PC-3 (cell line): Measurements from ENCODE around the gene TMUB2. TPM values are rescaled to one million over a fixed set of nuclear protein-coding genes. Genes with fewer than 3 reads are reported as not detected.

ENCODE experiments used
- ATAC-seq: fragments of 200-7000 bp; cut with Tn5 transposase; 2 replicates; pipeline ENCODE4 v1.9.1; 2020; ENCODE audit warnings: mild to moderate bottlenecking, moderate library complexity
- BruUV-seq: library from RNA; stranded (reverse); fragments of 400-500 nt; replicated peaks from 2 replicates; lab custom pipeline; 2021; lab: Mats Ljungman, UMichigan
- CTCF ChIA-PET: fragments of 300-600 bp; sonication (Branson Sonifier 250); formaldehyde crosslinking; loops from one replicate; lab custom pipeline; 2022; ENCODE audit warnings: antibody characterized with exemption; lab: Charles Lee
- POLR2A ChIA-PET: fragments of 300-600 bp; sonication (Branson Sonifier 250); formaldehyde crosslinking; loops from one replicate; lab custom pipeline; 2022; ENCODE audit warnings: antibody characterized with exemption; ENCODE audit not compliant: unreplicated experiment; lab: Charles Lee
- DNase-seq: peaks from one replicate; pipeline ENCODE4 v3.0.0-alpha.2; 2015
- H2AFZ ChIP-seq: fragments of 300-600 bp; sonication (generic); 2 replicates; pipeline ENCODE4 v1.6.0; 2016; ENCODE audit warnings: antibody characterized with exemption, low read length
- H3F3A ChIP-seq: fragments of 300-600 bp; sonication (generic); one replicate; pipeline ENCODE4 v1.6.0; 2017; ENCODE audit warnings: antibody characterized with exemption, low read length, control low read depth, mild to moderate bottlenecking; ENCODE audit not compliant: unreplicated experiment
- H3K27ac ChIP-seq: fragments of 300-600 bp; sonication (generic); 2 replicates; pipeline ENCODE4 v1.5.1; 2016; ENCODE audit warnings: mild to moderate bottlenecking, low read length
- H3K27me3 ChIP-seq: fragments of 300-600 bp; sonication (generic); 2 replicates; pipeline ENCODE4 v1.6.1; 2016; ENCODE audit warnings: low read length, mixed read lengths
- H3K36me3 ChIP-seq: fragments of 300-600 bp; sonication (generic); 2 replicates; pipeline ENCODE4 v1.6.1; 2016; ENCODE audit warnings: low read depth, mixed run types, low read length, mixed read lengths
- H3K4me1 ChIP-seq: fragments of 300-600 bp; sonication (generic); 2 replicates; pipeline ENCODE4 v1.5.1; 2016; ENCODE audit warnings: low read length; ENCODE audit not compliant: insufficient read depth
- H3K4me2 ChIP-seq: fragments of 300-600 bp; sonication (generic); 2 replicates; pipeline ENCODE4 v1.6.0; 2016; ENCODE audit warnings: low read length
- H3K4me3 ChIP-seq: fragments of 300-600 bp; sonication (generic); 2 replicates; pipeline ENCODE4 v1.5.1; 2016; ENCODE audit warnings: mild to moderate bottlenecking, low read length, mixed read lengths
- H3K79me2 ChIP-seq: fragments of 300-600 bp; sonication (generic); 2 replicates; pipeline ENCODE4 v1.6.1; 2017; ENCODE audit warnings: low read length, mixed read lengths
- H3K9ac ChIP-seq: fragments of 300-600 bp; sonication (generic); 2 replicates; pipeline ENCODE4 v1.6.0; 2016; ENCODE audit warnings: mild to moderate bottlenecking, low read length
- H3K9me2 ChIP-seq: fragments of 300-600 bp; sonication (generic); replicated peaks from 2 replicates; pipeline ENCODE4 v1.6.1; 2016; ENCODE audit warnings: mixed run types, low read length, mixed read lengths
- H3K9me3 ChIP-seq: fragments of 300-600 bp; sonication (generic); 2 replicates; pipeline ENCODE4 v1.6.1; 2016; ENCODE audit warnings: low read length, mixed read lengths
- H4K20me1 ChIP-seq: fragments of 300-600 bp; sonication (generic); 2 replicates; pipeline ENCODE4 v1.6.1; 2016; ENCODE audit warnings: low read length, mixed read lengths
- CTCF ChIP-seq: fragments of 300-600 bp; sonication (generic); conservative IDR thresholded peaks from 2 replicates; pipeline ENCODE4 v1.5.1; 2017; ENCODE audit warnings: antibody characterized with exemption, low read depth, mild to moderate bottlenecking, low read length
- EZH2 ChIP-seq: fragments of 300-600 bp; sonication (generic); IDR thresholded peaks from one replicate; pipeline ENCODE4 v1.6.1; 2017; ENCODE audit warnings: antibody characterized with exemption, mild to moderate bottlenecking, low read length; ENCODE audit not compliant: unreplicated experiment
- EZH2phosphoT487 ChIP-seq: fragments of 300-600 bp; sonication (generic); IDR thresholded peaks from 2 replicates; pipeline ENCODE4 v1.6.1; 2018; ENCODE audit warnings: mild to moderate bottlenecking, antibody characterized with exemption, low read length, borderline replicate concordance
- intact Hi-C: fragments of 100-400 bp; cut with micrococcal nuclease; formaldehyde crosslinking; loops from 2 replicates; pipeline ENCODE4 v1.9.0; 2023
- total RNA-seq: library from RNA; depleted of rRNA; stranded (reverse); fragments of >200 nt; gene quantifications from 2 replicates; pipeline ENCODE4 v1.2.3, GENCODE V29; 2014

The TMUB2 gene
- total RNA-seq, 1 experiment from 2014 or later: 43.4 TPM

GRCh38 chr17:44213403-44214229 lies 26.8 kb downstream of the TMUB2 start:
- Histone ChIP-seq H3K4me3 (no peak overlapping the region), H4K20me1 (no peaks in the 10 kb centered on the region), H3K4me1 (peaks cover 37% of the 10 kb centered on the region), H3K9ac (no peak overlapping the region), H3F3A (no peaks in the 10 kb centered on the region), H3K4me2 (no peak overlapping the region), H3K27ac (no peak overlapping the region), H3K27me3 (no peaks in the 10 kb centered on the region), H3K9me3 (no peaks in the 10 kb centered on the region), H2AFZ (no peak overlapping the region), H3K79me2 (peaks cover 31% of the 10 kb centered on the region), H3K9me2 (no peaks in the 10 kb centered on the region), H3K36me3 (peaks cover 61% of the 10 kb centered on the region)
- no peak for TF ChIP-seq EZH2phosphoT487
- TF ChIP-seq CTCF: no peak
- TF ChIP-seq EZH2: no peak
- DNase-seq (no peak), ATAC-seq (no peak)
- ChIA-PET CTCF (interaction anchor here (0.6 to 1.1 kb wide), 2 partner anchors 14 to 111 kb away, joined by 4 read pairs; partner anchors contain the start of genes ATXN7L3 and SLC25A39), POLR2A (interaction anchor here (0.7 kb wide), 1 partner anchor 366 kb away, joined by 3 read pairs; no protein-coding TSS in a partner anchor)
- intact Hi-C loops: no loop called here
- BruUV-seq: no TSS peak

GRCh38 chr17:44214230-44214494 lies 27.4 kb downstream of the TMUB2 start:
- peaks cover 56% of the 10 kb centered on the region for H3K36me3 ChIP-seq

More at GRCh38 chr17:44214230-44214494, 27.4 kb downstream of the TMUB2 start:
- Histone ChIP-seq H4K20me1 (no peaks in the 10 kb centered on the region), H3F3A (no peaks in the 10 kb centered on the region), H3K9me3 (no peaks in the 10 kb centered on the region), H3K79me2 (peaks cover 32% of the 10 kb centered on the region), H3K9me2 (no peaks in the 10 kb centered on the region), H2AFZ (no peak overlapping the region), H3K4me2 (no peak overlapping the region), H3K4me3 (no peak overlapping the region), H3K9ac (no peak overlapping the region), H3K4me1 (peaks cover 31% of the 10 kb centered on the region), H3K27me3 (no peaks in the 10 kb centered on the region), H3K27ac (no peak overlapping the region)
- no peak for DNase-seq
- ChIA-PET CTCF (interaction anchor here (0.6 to 1.1 kb wide), 2 partner anchors 14 to 111 kb away, joined by 4 read pairs; partner anchors contain the start of genes ATXN7L3 and SLC25A39), POLR2A (interaction anchor here (0.7 kb wide), 1 partner anchor 365 kb away, joined by 3 read pairs; no protein-coding TSS in a partner anchor)
- BruUV-seq: no TSS peak
- no peak for ATAC-seq
- TF ChIP-seq EZH2phosphoT487 (no peak), EZH2 (no peak), CTCF (no peak)
- intact Hi-C loops: no loop called here
